Tongue (tissue), 2 donors: Measurements from ENCODE around the gene ESCO1. TPM values are rescaled to one million over a fixed set of nuclear protein-coding genes. Genes with fewer than 3 reads are reported as not detected.
"Not testable (repeated sequence)": the region's sequence is repeated elsewhere in the genome, so short reads cannot be mapped to it uniquely, and the experiment has no call there.

Source experiments
- DNase-seq: peaks from one replicate; pipeline ENCODE4 v3.0.0-alpha.2; 2015
- total RNA-seq: library from RNA; depleted of rRNA; stranded (reverse); fragments of >200 nt; gene quantifications from one replicate; pipeline ENCODE4 v1.2.3, GENCODE V29; 2014

The ESCO1 gene
- total RNA-seq, 1 donor from 2014 or later = 32.6 TPM

GRCh38 chr18:21592361-21592760, 8.1 kb downstream of the ESCO1 start:
- DNase-seq = not testable (repeated sequence)

DNA sequence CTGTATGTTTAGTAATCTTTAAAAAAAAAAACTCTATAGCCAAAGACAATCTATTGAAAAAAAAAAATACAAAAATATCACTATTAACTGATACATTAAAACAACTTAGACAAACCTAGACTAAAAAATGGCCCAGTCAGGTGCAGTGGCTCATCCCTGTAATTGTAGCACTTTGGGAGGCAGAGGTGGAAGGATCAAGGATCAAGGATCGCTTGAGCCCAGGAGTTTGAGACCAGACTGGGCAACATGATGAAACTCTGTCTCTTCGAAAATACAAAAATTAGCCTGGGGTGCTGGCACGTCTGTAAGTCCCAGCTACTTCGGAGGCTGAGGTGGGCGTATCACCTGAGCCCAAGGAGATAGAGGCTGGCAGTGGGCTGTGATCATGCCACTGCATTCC, 16.1 kb downstream of the ESCO1 start:
- no peak for DNase-seq

GRCh38 chr18:21575656-21576055, 24.8 kb downstream of the ESCO1 start:
- no peak for DNase-seq

- DNase-seq = no peak
These were observed 28.7 kb downstream of the ESCO1 start for GRCh38 chr18:21571772-21572171.

- no peak for DNase-seq
These were observed 41.3 kb downstream of the ESCO1 start for GRCh38 chr18:21559195-21559594.

GRCh38 chr18:21557607-21558253, 42.8 kb downstream of the ESCO1 start:
- DNase-seq = no peak

GRCh38 chr18:21550510-21550970, 50.0 kb downstream of the ESCO1 start:
- no peak for DNase-seq

DNA sequence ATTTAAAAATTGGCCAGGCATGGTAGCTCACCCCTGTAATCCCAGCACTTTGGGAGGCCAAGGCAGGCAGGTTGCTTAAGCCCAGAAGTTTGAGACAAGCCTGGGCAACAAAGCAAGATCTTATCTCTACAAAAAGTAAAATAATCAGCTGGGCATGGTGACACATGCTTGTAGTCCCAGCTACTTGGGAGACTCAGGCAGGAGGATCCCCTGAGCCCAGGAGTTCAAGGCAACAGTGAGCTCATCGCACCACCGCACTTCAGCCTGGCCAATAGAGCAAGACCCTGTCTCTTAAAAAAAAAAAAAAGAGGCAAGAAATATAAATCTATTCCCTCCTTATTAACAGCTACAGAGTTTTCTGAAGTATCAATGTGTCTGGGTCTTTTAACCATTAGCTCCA, 51.9 kb downstream of the ESCO1 start:
- DNase-seq = no peak

GRCh38 chr18:21546423-21546822, 54.1 kb downstream of the ESCO1 start:
- DNase-seq = no peak

GRCh38 chr18:21538230-21538629, 62.3 kb downstream of the ESCO1 start:
- no peak for DNase-seq

DNA sequence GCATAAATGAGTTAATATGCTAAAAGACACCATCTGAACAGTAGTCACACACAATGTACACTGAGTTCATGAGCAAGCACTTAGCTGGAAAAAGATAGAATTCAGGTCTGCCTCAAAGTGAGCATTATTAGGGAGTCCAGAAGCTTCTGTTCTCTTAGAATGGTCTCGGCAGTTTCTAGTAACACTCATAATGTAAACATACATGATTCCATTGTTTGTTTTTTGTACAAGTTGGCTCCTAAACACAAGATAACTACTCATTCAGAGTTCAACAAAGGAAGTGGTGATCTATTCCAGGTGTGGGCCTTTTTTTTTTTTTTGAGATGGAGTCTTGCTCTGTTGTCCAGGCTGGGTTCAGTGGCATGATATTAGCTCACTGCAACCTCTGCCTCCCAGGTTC, 66.2 kb downstream of the ESCO1 start:
- no peak for DNase-seq

GRCh38 chr18:21526463-21526862, 74.0 kb downstream of the ESCO1 start:
- DNase-seq = no peak

GRCh38 chr18:21525916-21526315, 74.6 kb downstream of the ESCO1 start:
- no peak for DNase-seq

DNA sequence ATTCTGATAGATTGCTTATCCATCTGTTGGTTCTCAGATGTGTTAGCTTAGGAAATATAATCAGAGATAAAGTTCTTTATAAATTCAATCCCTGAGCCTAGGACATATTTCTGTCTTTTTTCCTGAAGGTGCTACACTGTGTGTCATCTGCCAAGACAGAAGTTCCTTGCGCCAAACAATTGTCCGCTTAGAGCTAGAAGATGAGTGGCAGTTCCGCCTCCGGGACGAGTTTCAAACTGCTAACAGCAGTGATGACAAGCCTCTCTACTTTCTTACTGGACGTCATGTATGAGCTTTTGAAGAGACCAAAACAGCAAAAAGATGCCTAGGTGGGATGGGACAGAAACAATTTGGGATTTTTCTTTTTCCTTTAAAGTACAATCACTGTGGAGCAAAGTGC, 78.0 kb downstream of the ESCO1 start:
- DNase-seq = no peak

GRCh38 chr18:21513741-21514140, 86.8 kb downstream of the ESCO1 start:
- DNase-seq = no peak

GRCh38 chr18:21513292-21513691, 87.2 kb downstream of the ESCO1 start:
- DNase-seq = no peak

DNA sequence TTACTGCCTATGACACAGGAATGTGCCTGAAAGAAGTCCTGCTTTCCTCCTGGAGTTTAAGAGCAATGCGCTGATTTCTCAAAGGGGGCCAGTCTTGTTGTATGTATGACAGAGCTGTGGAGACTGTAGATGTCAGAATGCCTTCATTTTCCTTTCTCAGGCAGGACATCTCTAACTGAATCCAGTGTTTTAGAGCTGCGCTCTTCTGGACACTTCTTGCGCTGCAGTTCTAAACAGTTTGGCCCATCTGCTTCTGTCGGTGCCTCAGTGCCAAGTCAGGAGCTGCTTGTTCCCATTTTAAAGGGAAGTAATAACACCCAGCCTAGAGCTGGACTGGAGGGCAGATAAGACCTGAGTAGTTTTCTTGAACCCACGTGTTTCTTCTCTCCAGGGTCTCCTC, 91.4 kb downstream of the ESCO1 start:
- no peak for DNase-seq

- DNase-seq = no peak
These were observed 92.4 kb downstream of the ESCO1 start for GRCh38 chr18:21507913-21508701.

DNA sequence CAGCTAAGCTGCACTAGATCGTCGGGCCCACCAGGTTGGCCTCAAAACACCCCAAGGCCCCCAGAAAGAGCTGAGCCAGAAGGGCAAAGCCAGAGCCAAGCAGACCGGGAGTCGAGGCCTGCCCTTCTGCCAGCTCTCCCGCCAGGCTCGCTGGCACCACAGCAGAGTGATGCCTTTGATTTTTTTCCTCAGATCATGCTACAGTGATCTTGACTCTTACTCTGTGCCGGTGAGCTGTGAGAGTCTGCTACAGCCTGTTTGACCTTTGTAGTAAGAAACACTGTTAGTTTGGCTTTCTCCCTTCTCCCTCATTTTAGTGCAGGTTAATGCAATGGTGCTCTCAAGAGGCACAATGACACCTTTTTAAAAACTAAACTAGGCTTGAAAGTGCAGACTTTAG, 97.8 kb downstream of the ESCO1 start:
- no peak for DNase-seq

GRCh38 chr18:21499997-21500396, 100.5 kb downstream of the ESCO1 start:
- DNase-seq = no peak

DNA sequence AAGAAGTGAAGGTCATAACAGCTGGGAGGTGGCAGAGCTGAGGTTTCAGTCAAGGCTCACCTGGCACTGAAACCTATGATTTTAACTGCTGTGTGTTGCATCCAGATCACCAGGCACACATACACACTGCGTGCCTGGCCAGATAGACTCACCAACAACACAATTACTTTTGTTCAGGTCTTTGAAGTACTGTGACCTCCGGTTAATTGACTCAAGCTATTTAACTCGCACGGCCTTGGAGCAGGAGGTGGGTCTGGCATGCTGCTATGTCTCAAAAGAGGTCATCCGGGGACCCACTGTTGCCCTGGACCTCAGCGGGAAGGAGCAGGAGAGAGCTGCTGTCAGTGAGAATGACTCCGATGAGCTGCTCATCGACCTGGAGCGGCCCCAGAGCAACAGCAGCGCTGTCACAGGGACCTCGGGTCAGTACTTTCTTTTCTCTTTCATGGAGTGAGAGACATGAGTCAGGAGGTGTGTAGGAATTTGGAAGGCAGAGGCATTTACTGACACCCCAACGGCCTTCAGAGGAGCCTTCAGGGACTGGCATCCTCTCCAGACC, 104.1 kb downstream of the ESCO1 start:
- no peak for DNase-seq

DNA sequence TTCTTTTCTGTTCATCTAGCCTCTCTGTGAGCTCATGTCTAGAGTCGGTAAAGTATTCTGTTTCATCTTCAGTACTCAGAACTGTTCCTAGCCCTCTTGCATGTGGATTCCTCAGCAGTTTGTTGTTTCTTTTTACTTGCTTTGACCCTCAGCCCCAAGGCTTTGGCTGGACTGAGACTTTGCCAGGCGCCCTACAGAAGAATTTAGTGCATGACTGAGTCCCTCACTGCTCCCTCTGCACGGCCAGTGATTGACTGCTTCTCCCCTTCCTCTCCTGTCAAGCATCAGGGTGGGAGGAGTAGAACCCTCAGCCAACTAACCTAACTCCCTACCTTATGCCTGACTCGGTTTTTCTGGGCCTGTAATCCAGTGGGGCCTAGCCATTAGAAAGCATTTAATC, 109.8 kb downstream of the ESCO1 start:
- no peak for DNase-seq

GRCh38 chr18:21489919-21490495, 110.5 kb downstream of the ESCO1 start:
- no peak for DNase-seq
